ENCODE results near the gene CSNK1D.

The CSNK1D gene

GRCh38 chr17:82313195-82314011 is 39.9 kb upstream of the CSNK1D start:
- intact Hi-C loops (cut with DNase I) = no loop called here
- no peak for DNase-seq

GRCh38 chr17:82311971-82312370 is 38.5 kb upstream of the CSNK1D start:
- DNase-seq = no peak
- intact Hi-C loops (cut with DNase I) = no loop called here

- intact Hi-C loops (cut with DNase I) = no loop called here
- no peak for DNase-seq
Observed at GRCh38 chr17:82310877-82311276, 37.4 kb upstream of the CSNK1D start.

GRCh38 chr17:82309656-82310570 is 36.4 kb upstream of the CSNK1D start:
- intact Hi-C loops (cut with DNase I) = no loop called here
- DNase-seq = no peak

- no peak for DNase-seq
- intact Hi-C loops (cut with DNase I) = no loop called here
Observed at GRCh38 chr17:82305727-82306300, 32.3 kb upstream of the CSNK1D start.

GRCh38 chr17:82304826-82305726 is 31.6 kb upstream of the CSNK1D start:
- intact Hi-C loops (cut with DNase I) = no loop called here
- no peak for DNase-seq

GRCh38 chr17:82303944-82304808 is 30.7 kb upstream of the CSNK1D start:
- DNase-seq = no peak
- intact Hi-C loops (cut with DNase I) = no loop called here

GRCh38 chr17:82302991-82303943 is 29.8 kb upstream of the CSNK1D start:
- intact Hi-C loops (cut with DNase I) = no loop called here
- DNase-seq = no peak

GRCh38 chr17:82302568-82302963 is 29.1 kb upstream of the CSNK1D start:
- DNase-seq = no peak
- intact Hi-C loops (cut with DNase I) = no loop called here

- intact Hi-C loops (cut with DNase I) = no loop called here
- DNase-seq = no peak
Observed at GRCh38 chr17:82301916-82302567, 28.5 kb upstream of the CSNK1D start.

GRCh38 chr17:82301300-82301915 is 27.9 kb upstream of the CSNK1D start:
- intact Hi-C loops (cut with DNase I) = no loop called here
- DNase-seq = no peak

- DNase-seq = peak in 40 of 42 donors; percentile 28 to 80 (median 55)
- intact Hi-C loops (cut with DNase I) = no loop called here
Observed at GRCh38 chr17:82300707-82301270, 27.3 kb upstream of the CSNK1D start.

GRCh38 chr17:82300228-82300627 is 26.7 kb upstream of the CSNK1D start:
- no peak for DNase-seq
- intact Hi-C loops (cut with DNase I) = no loop called here

GRCh38 chr17:82299452-82299851 is 26.0 kb upstream of the CSNK1D start:
- intact Hi-C loops (cut with DNase I) = loop anchor here (5.0 kb wide), 1 partner anchor 37 kb away; no protein-coding TSS in a partner anchor
- no peak for DNase-seq
